Ovary (tissue), 9 donors: ENCODE data around the gene PAK6. TPM values are rescaled to one million over a fixed set of nuclear protein-coding genes. Genes with fewer than 3 reads are reported as not detected.

Experiments
- DNase-seq, 5 donors: peaks; one replicate each; pipeline ENCODE4 v3.0.0-alpha.2; 2019 to 2020
- H3K27ac ChIP-seq, 2 donors: fragments of 200-600 bp; one replicate each; pipeline versions ENCODE4 v1.5.1 to v1.8.0; 2019 to 2022
- H3K27me3 ChIP-seq: fragments of 200-600 bp; one replicate; pipeline ENCODE4 v1.8.0; 2022
- H3K36me3 ChIP-seq: fragments of 200-600 bp; sonication (generic); one replicate; pipeline ENCODE4 v1.5.1; 2019
- H3K4me1 ChIP-seq: one replicate; pipeline ENCODE4 v1.8.1; 2013; ENCODE audit warnings: mild to moderate bottlenecking, moderate library complexity; ENCODE audit not compliant: insufficient read depth
- H3K4me3 ChIP-seq: fragments of 200-600 bp; sonication (generic); one replicate; pipeline ENCODE4 v1.5.1; 2017
- H3K9me3 ChIP-seq, 2 donors: fragments of 200-600 bp in 1 of 2; sonication (generic) in 1 of 2; one replicate each; pipeline versions ENCODE4 v1.5.1 to v1.8.1; 2013 to 2019; ENCODE audit warnings: mild to moderate bottlenecking in 1 of 2, moderate library complexity in 1 of 2
- EP300 ChIP-seq: sonication (generic); formaldehyde crosslinking; IDR thresholded peaks from one replicate; pipeline ENCODE4 v1.6.1; 2017; ENCODE audit warnings: antibody characterized with exemption
- POLR2A ChIP-seq: fragments of 450-650 bp; IDR thresholded peaks from one replicate; pipeline ENCODE4 v1.6.1; 2017; ENCODE audit warnings: antibody characterized with exemption, mild to moderate bottlenecking, moderate library complexity
- WGBS, 3 donors: extraction: QIAGEN DNeasy Blood & Tissue Kit in 1 of 3; methylation state at CpG; one replicate each; pipeline versions ENCODE4 v1.1.5 to v1.1.7; 2013 to 2017; 5-methylcytosine and 5-hydroxymethylcytosine counted together
- intact Hi-C, 4 donors: fragments of 100-400 bp; cut with DNase I; formaldehyde crosslinking; loops; one replicate each; pipeline versions ENCODE4 v1.11.0 to v1.15.1; 2022 to 2023
- polyA plus RNA-seq, 2 donors: library from polyadenylated mRNA; stranded (reverse); fragments of 200-250 nt in 1 of 2; fragments of 350-450 nt in 1 of 2; fragmentation: Illumina TruSeq in 1 of 2; extraction: RNeasy Lipid Tissue Mini Kit (QIAGEN cat#74804) in 1 of 2; gene quantifications; one replicate each; pipeline ENCODE4 v1.2.3, GENCODE V29; 2013 to 2014
- total RNA-seq, 7 donors: library from RNA; depleted of rRNA in 2 of 7; stranded (reverse); fragments of >200 nt in 2 of 7; fragmentation: NEBNext Ultra II Directional in 3 of 7; extraction: Animal tissue kit (Norgen Biotek cat#: 25700) in 3 of 7; gene quantifications; one replicate each; pipeline versions ENCODE4 v1.1.0 to v1.2.4, GENCODE V29; 2016 to 2023
- TF ChIP-seq, protein P1 (sequence below), 3 donors: fragments of 450-650 bp in 2 of 3; fragments of 200-600 bp in 1 of 3; IDR thresholded peaks; one replicate each; pipeline versions ENCODE4 v1.5.1 to v1.8.0; 2016 to 2022; ENCODE audit warnings: antibody characterized with exemption in 3 of 3, mild to moderate bottlenecking in 1 of 3
- donor health status: DM: no; HTN: no; CAD: no; lungs with moderate emphysema.
- donor health status: DM: no; HTN: no; CAD: no.
- donor health status: Bipolar disorder and iron deficiency.
- donor health status: DM: yes; HTN: yes; CAD: no.
- donor health status: DM: no; HTN: no; CAD: no.
- donor health status: DM: yes; HTN: yes; CAD: no.

PAK6 gene
- total and polyA plus RNA-seq, 9 donors = 0.36 to 6.7 (median 1.5) TPM

DNA sequence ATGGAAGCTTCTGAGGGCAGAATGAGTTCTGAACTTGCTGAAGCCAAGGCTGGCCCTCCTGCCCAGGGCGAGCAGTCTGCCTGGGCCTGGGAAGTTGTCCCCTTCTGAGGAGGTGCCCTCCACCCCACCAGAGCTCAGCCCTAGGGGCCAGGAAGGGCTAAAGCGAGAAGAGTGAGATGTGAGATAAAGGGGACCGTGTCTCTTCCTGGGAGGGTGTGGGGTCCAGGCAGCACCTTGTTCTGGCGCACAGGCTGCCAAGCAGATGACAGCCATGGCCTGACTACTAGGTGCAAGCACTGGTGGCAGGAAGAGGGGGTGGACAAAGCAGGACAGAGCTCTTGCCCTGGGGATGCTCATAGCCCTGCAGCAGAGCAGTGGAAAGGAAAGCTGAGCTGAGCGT, 3.7 kb downstream of the PAK6 start:
- Histone ChIP-seq H3K9me3 (no peaks in the 10 kb centered on the region), H3K27ac (no peak overlapping the region), H3K36me3 (no peaks in the 10 kb centered on the region), H3K4me3 (no peak overlapping the region), H3K4me1 (no peaks in the 10 kb centered on the region), H3K27me3 (no peaks in the 10 kb centered on the region)
- WGBS, 3 donors = 83 to 90% (median 89%) methylated on average over 5 of the region's 5 CpGs
- TF ChIP-seq POLR2A (no peak), EP300 (no peak)
- TF ChIP-seq, protein P1, sequence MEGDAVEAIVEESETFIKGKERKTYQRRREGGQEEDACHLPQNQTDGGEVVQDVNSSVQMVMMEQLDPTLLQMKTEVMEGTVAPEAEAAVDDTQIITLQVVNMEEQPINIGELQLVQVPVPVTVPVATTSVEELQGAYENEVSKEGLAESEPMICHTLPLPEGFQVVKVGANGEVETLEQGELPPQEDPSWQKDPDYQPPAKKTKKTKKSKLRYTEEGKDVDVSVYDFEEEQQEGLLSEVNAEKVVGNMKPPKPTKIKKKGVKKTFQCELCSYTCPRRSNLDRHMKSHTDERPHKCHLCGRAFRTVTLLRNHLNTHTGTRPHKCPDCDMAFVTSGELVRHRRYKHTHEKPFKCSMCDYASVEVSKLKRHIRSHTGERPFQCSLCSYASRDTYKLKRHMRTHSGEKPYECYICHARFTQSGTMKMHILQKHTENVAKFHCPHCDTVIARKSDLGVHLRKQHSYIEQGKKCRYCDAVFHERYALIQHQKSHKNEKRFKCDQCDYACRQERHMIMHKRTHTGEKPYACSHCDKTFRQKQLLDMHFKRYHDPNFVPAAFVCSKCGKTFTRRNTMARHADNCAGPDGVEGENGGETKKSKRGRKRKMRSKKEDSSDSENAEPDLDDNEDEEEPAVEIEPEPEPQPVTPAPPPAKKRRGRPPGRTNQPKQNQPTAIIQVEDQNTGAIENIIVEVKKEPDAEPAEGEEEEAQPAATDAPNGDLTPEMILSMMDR (IDR thresholded peaks at IDR 0.05) = no peak
- DNase-seq = no peak
- intact Hi-C loops = no loop called here

- H3K27me3 ChIP-seq = no peaks in the 10 kb centered on the region
- no peaks in the 10 kb centered on the region for H3K4me1 ChIP-seq
- H3K9me3 ChIP-seq = no peaks in the 10 kb centered on the region
- no peak for TF ChIP-seq EP300
- TF ChIP-seq, protein P1 (IDR thresholded peaks at IDR 0.05) = no peak
- TF ChIP-seq POLR2A = no peak
- no peak overlapping the region for H3K4me3 ChIP-seq
- DNase-seq = no peak
- H3K36me3 ChIP-seq = no peaks in the 10 kb centered on the region
- WGBS, 3 donors = 79 to 86% (median 83%) methylated on average over 9 of the region's 9 CpGs
- H3K27ac ChIP-seq = no peak overlapping the region
- intact Hi-C loops = no loop called here
Observed at GRCh38 chr15:40243126-40243810, 4.4 kb downstream of the PAK6 start.

- DNase-seq = peak in 1 of 5 donors; percentile 10
- H3K4me3 ChIP-seq = no peak overlapping the region
Observed at GRCh38 chr15:40244961-40245523, 6.2 kb downstream of the PAK6 start.

DNA sequence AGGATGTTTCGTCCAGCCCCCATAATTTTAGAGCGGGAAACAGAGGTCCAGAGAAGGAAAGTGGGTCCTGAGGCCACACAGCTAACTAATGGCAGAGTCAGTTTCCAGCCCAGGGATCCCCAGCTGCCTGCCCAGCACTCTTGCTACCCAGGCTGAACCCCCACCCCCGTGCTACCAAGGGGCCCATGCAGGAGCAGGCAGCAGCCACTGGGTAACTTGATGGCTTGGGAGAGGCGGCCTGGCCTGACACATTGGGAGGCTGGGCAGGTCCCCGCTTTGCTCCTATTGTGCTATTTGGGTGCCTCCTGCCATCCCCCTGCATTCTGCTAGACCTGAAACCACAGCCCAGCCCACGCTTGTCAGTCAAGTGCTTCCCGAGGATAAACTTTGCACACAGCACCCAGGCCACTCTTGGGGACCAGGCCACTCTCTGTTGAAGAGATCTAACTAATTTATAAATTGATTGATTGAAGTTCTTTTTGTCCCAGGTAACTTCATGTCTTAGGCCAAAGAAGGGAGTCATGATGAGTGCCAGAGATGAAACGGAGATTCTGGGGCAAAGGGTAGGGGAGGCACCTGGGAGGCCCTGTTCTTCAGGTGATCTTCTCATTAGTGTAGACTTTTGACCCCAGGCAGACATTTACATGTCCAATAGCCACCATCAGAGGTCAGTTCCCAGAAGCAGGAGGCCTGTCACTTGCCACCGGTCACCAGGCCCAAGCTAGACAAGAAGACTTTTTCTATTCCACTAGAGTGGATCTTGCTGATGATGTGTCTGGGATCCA, 7.0 kb downstream of the PAK6 start:
- Histone ChIP-seq H3K9me3 (no peaks in the 10 kb centered on the region), H3K27ac (no peak overlapping the region), H3K4me3 (no peak overlapping the region), H3K36me3 (no peaks in the 10 kb centered on the region), H3K4me1 (no peaks in the 10 kb centered on the region), H3K27me3 (no peaks in the 10 kb centered on the region)
- peak in 1 of 5 donors; percentile 8 for DNase-seq
- TF ChIP-seq POLR2A (no peak), EP300 (no peak)
- TF ChIP-seq, protein P1 (IDR thresholded peaks at IDR 0.05) = no peak
- intact Hi-C loops = no loop called here
- 92% methylated on average over 9 of the region's 9 CpGs for WGBS, 3 donors

More at GRCh38 chr15:40244961-40245523, 6.2 kb downstream of the PAK6 start:
- no peaks in the 10 kb centered on the region for H3K4me1 ChIP-seq
- 64 to 75% (median 69%) methylated on average over 5 of the region's 5 CpGs for WGBS, 3 donors
- no peak for TF ChIP-seq EP300
- TF ChIP-seq, protein P1 (IDR thresholded peaks at IDR 0.05) = no peak
- no peak for TF ChIP-seq POLR2A
- intact Hi-C loops = no loop called here
- no peaks in the 10 kb centered on the region for H3K27me3 ChIP-seq
- H3K9me3 ChIP-seq = no peaks in the 10 kb centered on the region
- no peak overlapping the region for H3K27ac ChIP-seq
- H3K36me3 ChIP-seq = no peaks in the 10 kb centered on the region
